ENCODE measurements around the gene NT5C3A. TPM values are rescaled to one million over a fixed set of nuclear protein-coding genes. Genes with fewer than 3 reads are reported as not detected.
"Not testable (repeated sequence)": the region's sequence is repeated elsewhere in the genome, so short reads cannot be mapped to it uniquely, and the experiment has no call there.

Gene NT5C3A
- total RNA-seq, 1 donor from 2014 or later: 49.8 TPM

- not testable (repeated sequence) for H3K36me3 ChIP-seq (ENCODE audit: control insufficient read depth, insufficient read depth, low read length); FAIRE-seq; H3K27me3 ChIP-seq (ENCODE audit: control insufficient read depth, insufficient read depth, low read length); H3K4me3 ChIP-seq (ENCODE audit: low read depth, low read length); DNase-seq (ENCODE audit: low read depth)
- peak; percentile 25 for TF ChIP-seq CTCF (IDR thresholded peaks at IDR 0.05; ENCODE audit: insufficient read depth, low read length, severe bottlenecking)
Measured at GRCh38 chr7:32964461-32965159, 98.0 kb downstream of the NT5C3A start.

Other genes with a start within 250 kb of the NT5C3A start
- gene KBTBD2, start 171.0 kb downstream of the NT5C3A start, total RNA-seq: 26.6 and 47.7 TPM in 2 replicates
- gene FKBP9, start 105.3 kb downstream of the NT5C3A start, total RNA-seq: 468 and 571 TPM in 2 replicates
- gene RP9, start 46.6 kb upstream of the NT5C3A start, total RNA-seq: 12.1 and 12.2 TPM in 2 replicates
- 4.2 and 4.5 TPM in 2 replicates for gene BBS9, start 66.8 kb upstream of the NT5C3A start, total RNA-seq

All from bronchial epithelial cell (primary cell).